B cell (primary cell): Measurements from ENCODE around the gene ABCD2. TPM values are rescaled to one million over a fixed set of nuclear protein-coding genes. Genes with fewer than 3 reads are reported as not detected.
"Not testable (repeated sequence)": the region's sequence is repeated elsewhere in the genome, so short reads cannot be mapped to it uniquely, and the experiment has no call there.

Experiments
- ATAC-seq: fragments of 200-7000 bp; cut with Tn5 transposase; one replicate; pipeline ENCODE4 v1.10.0; 2021; ENCODE audit warnings: low read depth, mild to moderate bottlenecking, moderate number of reproducible peaks, moderate library complexity
- CTCF ChIA-PET: fragments of 350-600 bp; sonication (Branson Sonifier 250); formaldehyde crosslinking; loops from one replicate; lab custom pipeline; 2021; ENCODE audit warnings: antibody characterized with exemption, inconsistent platforms; lab: Charles Lee
- POLR2A ChIA-PET: fragments of 350-600 bp; sonication (Branson Sonifier 250); formaldehyde crosslinking; loops from one replicate; lab custom pipeline; 2021; ENCODE audit warnings: antibody characterized with exemption; lab: Charles Lee
- DNase-seq: peaks from one replicate; pipeline ENCODE4 v3.0.0; 2013
- H2AFZ ChIP-seq: 2 replicates; pipeline ENCODE4 v1.6.1; 2012; ENCODE audit warnings: mild to moderate bottlenecking, low read depth, low read length; ENCODE audit not compliant: insufficient read depth, poor library complexity, severe bottlenecking
- H3K27ac ChIP-seq, 2 donors: 1 replicate in 1 of 2; 2 replicates in 1 of 2; pipeline ENCODE4 v1.5.1; 2012 to 2013; ENCODE audit warnings: low read length in 2 of 2, mild to moderate bottlenecking in 2 of 2, moderate library complexity in 1 of 2
- H3K27me3 ChIP-seq, 4 experiments: fragments of 200-600 bp in 1 of 4; sonication (generic) in 1 of 4; replicated peaks in 1 of 4; 1 replicate in 2 of 4; 2 replicates in 2 of 4; pipeline versions ENCODE4 v1.6.1 to v1.7.0; 2013 to 2016; ENCODE audit warnings: low read length in 3 of 4, mild to moderate bottlenecking in 2 of 4, mixed read lengths in 1 of 4, moderate library complexity in 1 of 4; ENCODE audit not compliant: insufficient read depth in 4 of 4, control insufficient read depth in 3 of 4; ENCODE audit errors: control extremely low read depth in 1 of 4
- H3K36me3 ChIP-seq, 2 experiments: replicated peaks in 1 of 2; 1 replicate in 1 of 2; 2 replicates in 1 of 2; pipeline versions ENCODE4 v1.6.1 to v1.7.1; 2013; ENCODE audit warnings: low read length in 1 of 2; ENCODE audit not compliant: insufficient read depth in 2 of 2, control insufficient read depth in 1 of 2; ENCODE audit errors: control extremely low read depth in 1 of 2, extremely low read depth in 1 of 2
- H3K4me1 ChIP-seq, 2 donors: fragments of 200-600 bp in 1 of 2; sonication (generic) in 1 of 2; 1 replicate in 1 of 2; 2 replicates in 1 of 2; pipeline versions ENCODE4 v1.5.1 to v1.6.1; 2013 to 2017; ENCODE audit warnings: low read length in 2 of 2; ENCODE audit not compliant: control insufficient read depth in 2 of 2, insufficient read depth in 2 of 2
- H3K4me2 ChIP-seq: replicated peaks from 2 replicates; pipeline ENCODE3; 2012; ENCODE audit warnings: mild to moderate bottlenecking, low read depth, low read length; ENCODE audit not compliant: poor library complexity, severe bottlenecking
- H3K4me3 ChIP-seq, 5 experiments: fragments of 200-600 bp in 1 of 5; sonication (generic) in 1 of 5; 1 replicate in 3 of 5; 2 replicates in 2 of 5; pipeline versions ENCODE4 v1.5.1 to v1.7.0; 2011 to 2016; ENCODE audit warnings: low read length in 4 of 5, mild to moderate bottlenecking in 4 of 5, low read depth in 2 of 5, control low read depth in 1 of 5, moderate library complexity in 1 of 5; ENCODE audit not compliant: insufficient read depth in 1 of 5; ENCODE audit errors: control extremely low read depth in 1 of 5, extremely low read depth in 1 of 5
- H3K79me2 ChIP-seq: fragments of 200-600 bp; sonication (generic); one replicate; pipeline ENCODE4 v1.6.0; 2016; ENCODE audit warnings: low read length; ENCODE audit not compliant: control insufficient read depth, insufficient read depth
- H3K9ac ChIP-seq: fragments of 200-600 bp; sonication (generic); 2 replicates; pipeline ENCODE4 v1.6.1; 2017; ENCODE audit warnings: mild to moderate bottlenecking, low read length, moderate library complexity
- H3K9me3 ChIP-seq, 3 donors: one replicate each; pipeline versions ENCODE4 v1.6.1 to v1.7.1; 2013; ENCODE audit warnings: low read length in 2 of 3; ENCODE audit not compliant: control insufficient read depth in 2 of 3, insufficient read depth in 1 of 3; ENCODE audit errors: control extremely low read depth in 1 of 3
- H4K20me1 ChIP-seq: 2 replicates; pipeline ENCODE4 v1.6.0; 2012; ENCODE audit warnings: mild to moderate bottlenecking, low read length; ENCODE audit not compliant: insufficient read depth, control insufficient read depth, poor library complexity, severe bottlenecking
- H3K27ac Mint-ChIP-seq: one replicate; pipeline ENCODE4 v1.8.0; 2021; ENCODE audit warnings: mixed read lengths
- H3K27me3 Mint-ChIP-seq: one replicate; pipeline ENCODE4 v1.8.0; 2021; ENCODE audit warnings: mixed read lengths
- H3K4me1 Mint-ChIP-seq: one replicate; pipeline ENCODE4 v1.8.0; 2021; ENCODE audit warnings: mixed read lengths
- H3K4me3 Mint-ChIP-seq: one replicate; pipeline ENCODE4 v1.8.0; 2021; ENCODE audit warnings: mixed read lengths
- H3K9me3 Mint-ChIP-seq: one replicate; pipeline ENCODE4 v1.8.0; 2022; ENCODE audit warnings: mixed read lengths; ENCODE audit not compliant: insufficient read depth
- EZH2 ChIP-seq: IDR thresholded peaks from 2 replicates; pipeline ENCODE4 v1.6.1; 2012; ENCODE audit warnings: borderline replicate concordance, low read depth, mild to moderate bottlenecking, moderate library complexity, low read length; ENCODE audit not compliant: insufficient read depth, poor library complexity, severe bottlenecking
- WGBS: methylation state at CpG from one replicate; pipeline ENCODE4 v1.1.5; 2013; ENCODE audit warnings: missing lambda C conversion rate; ENCODE audit not compliant: insufficient coverage; 5-methylcytosine and 5-hydroxymethylcytosine counted together
- intact Hi-C: fragments of 100-400 bp; cut with micrococcal nuclease; formaldehyde crosslinking; loops from one replicate; pipeline ENCODE4 v1.10.0; 2022
- polyA plus RNA-seq: library from polyadenylated mRNA; depleted of rRNA; stranded (reverse); fragments of >200 nt; gene quantifications from 2 replicates; pipeline ENCODE4 v1.2.3, GENCODE V29; 2012
- total RNA-seq, 2 donors: library from RNA; stranded (reverse); fragments of 120-200 nt in 1 of 2; gene quantifications; 1 replicate in 1 of 2; 2 replicates in 1 of 2; pipeline versions ENCODE4 v1.2.3 to v1.2.4, GENCODE V29; 2013 to 2022
- TF ChIP-seq, protein P1 (sequence below): fragments of 200-600 bp; IDR thresholded peaks from one replicate; pipeline ENCODE4 v1.8.0; 2022; ENCODE audit warnings: antibody characterized with exemption, mild to moderate bottlenecking

The ABCD2 gene
- total and polyA plus RNA-seq, 2 donors (not counting 1 experiment from before 2014, with no cell fraction given), result 0.43 to 1.5 TPM

DNA sequence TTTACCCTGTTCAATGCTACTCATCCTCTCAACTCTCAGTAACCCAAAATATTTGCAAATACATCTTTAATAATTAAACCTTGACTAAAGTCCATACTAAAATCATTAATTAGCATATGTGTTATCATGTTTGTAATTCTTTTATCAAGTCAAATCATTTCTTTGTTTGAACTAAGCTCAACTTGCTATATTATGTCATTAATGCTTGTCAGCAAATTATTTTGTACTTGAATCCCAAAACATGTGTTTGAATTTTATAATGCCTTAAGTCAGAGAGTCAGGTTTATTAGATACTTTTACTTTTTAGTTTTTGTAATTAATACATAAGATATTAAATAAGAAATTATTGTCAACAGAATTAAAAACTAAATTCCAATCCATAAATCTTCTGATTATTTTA is 16.5 kb downstream of the ABCD2 start:
- no peak overlapping the region for H2AFZ ChIP-seq
- no peak overlapping the region for H3K9ac ChIP-seq
- no peaks in the 10 kb centered on the region for H3K9me3 Mint-ChIP-seq
- no peak overlapping the region for H3K27ac Mint-ChIP-seq
- ATAC-seq, result no peak
- H3K79me2 ChIP-seq, result no peaks in the 10 kb centered on the region
- H3K27me3 Mint-ChIP-seq, result no peaks in the 10 kb centered on the region
- H3K4me2 ChIP-seq, result no peak overlapping the region
- ChIA-PET POLR2A (no interaction called here), CTCF (no interaction called here)
- H3K4me1 ChIP-seq, result no peaks in the 10 kb centered on the region
- no peak overlapping the region for H3K27ac ChIP-seq
- H3K27me3 ChIP-seq, result no peaks in the 10 kb centered on the region
- H4K20me1 ChIP-seq, result no peaks in the 10 kb centered on the region
- intact Hi-C loops, result no loop called here
- H3K4me3 Mint-ChIP-seq, result no peak overlapping the region
- H3K9me3 ChIP-seq, result no peaks in the 10 kb centered on the region
- DNase-seq, result no peak
- H3K36me3 ChIP-seq, result no peaks in the 10 kb centered on the region
- H3K4me1 Mint-ChIP-seq, result no peaks in the 10 kb centered on the region
- no peak overlapping the region for H3K4me3 ChIP-seq
- no peak for TF ChIP-seq EZH2
- TF ChIP-seq, protein P1, sequence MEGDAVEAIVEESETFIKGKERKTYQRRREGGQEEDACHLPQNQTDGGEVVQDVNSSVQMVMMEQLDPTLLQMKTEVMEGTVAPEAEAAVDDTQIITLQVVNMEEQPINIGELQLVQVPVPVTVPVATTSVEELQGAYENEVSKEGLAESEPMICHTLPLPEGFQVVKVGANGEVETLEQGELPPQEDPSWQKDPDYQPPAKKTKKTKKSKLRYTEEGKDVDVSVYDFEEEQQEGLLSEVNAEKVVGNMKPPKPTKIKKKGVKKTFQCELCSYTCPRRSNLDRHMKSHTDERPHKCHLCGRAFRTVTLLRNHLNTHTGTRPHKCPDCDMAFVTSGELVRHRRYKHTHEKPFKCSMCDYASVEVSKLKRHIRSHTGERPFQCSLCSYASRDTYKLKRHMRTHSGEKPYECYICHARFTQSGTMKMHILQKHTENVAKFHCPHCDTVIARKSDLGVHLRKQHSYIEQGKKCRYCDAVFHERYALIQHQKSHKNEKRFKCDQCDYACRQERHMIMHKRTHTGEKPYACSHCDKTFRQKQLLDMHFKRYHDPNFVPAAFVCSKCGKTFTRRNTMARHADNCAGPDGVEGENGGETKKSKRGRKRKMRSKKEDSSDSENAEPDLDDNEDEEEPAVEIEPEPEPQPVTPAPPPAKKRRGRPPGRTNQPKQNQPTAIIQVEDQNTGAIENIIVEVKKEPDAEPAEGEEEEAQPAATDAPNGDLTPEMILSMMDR, result no peak

DNA sequence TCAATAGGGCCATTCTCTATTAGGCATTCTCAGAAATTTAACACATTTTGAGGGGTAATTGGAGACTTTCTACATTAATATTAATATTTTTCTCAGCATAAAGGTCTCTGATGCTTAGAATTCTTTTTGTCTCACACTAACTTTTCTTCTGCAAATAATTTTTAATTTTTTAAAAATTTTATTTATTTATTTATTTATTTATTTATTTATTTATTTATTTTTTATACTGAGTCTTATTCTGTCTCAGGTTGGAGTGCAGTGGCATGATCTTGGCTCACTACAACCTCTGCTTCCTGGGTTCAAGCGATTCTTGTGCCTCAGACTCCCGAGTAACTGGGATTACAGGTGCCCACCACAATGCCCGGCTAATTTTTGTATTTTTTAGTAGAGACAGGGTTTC is 17.7 kb downstream of the ABCD2 start:
- H3K4me2 ChIP-seq, H3K79me2 ChIP-seq, H3K9me3 Mint-ChIP-seq, CTCF ChIA-PET, DNase-seq, H3K36me3 ChIP-seq, H3K27me3 Mint-ChIP-seq, ATAC-seq, POLR2A ChIA-PET, H3K27ac ChIP-seq, H3K9me3 ChIP-seq, H3K4me3 Mint-ChIP-seq, H4K20me1 ChIP-seq, H3K27me3 ChIP-seq, H3K27ac Mint-ChIP-seq, intact Hi-C loops, H3K9ac ChIP-seq, H3K4me1 Mint-ChIP-seq, H2AFZ ChIP-seq, H3K4me3 ChIP-seq, H3K4me1 ChIP-seq: not testable (repeated sequence)
- 100% methylated on average over 2 of the region's 3 CpGs for WGBS
